Neural progenitor cell (in vitro differentiated cells): ENCODE results near the gene ADAP2. TPM values are rescaled to one million over a fixed set of nuclear protein-coding genes. Genes with fewer than 3 reads are reported as not detected.

Experiments
- DNase-seq: peaks from one replicate; pipeline ENCODE4 v3.0.0-alpha.2; 2016; ENCODE audit warnings: low spot score
- H2AFZ ChIP-seq: fragments of 200-600 bp; sonication (generic); replicated peaks from 2 replicates; pipeline ENCODE4 v1.6.1; 2016; ENCODE audit warnings: antibody characterized with exemption
- H3F3A ChIP-seq: fragments of 200-600 bp; sonication (generic); 2 replicates; pipeline ENCODE4 v1.6.1; 2016; ENCODE audit warnings: antibody characterized with exemption, low read depth
- H3K27ac ChIP-seq: fragments of 200-600 bp; sonication (generic); 2 replicates; pipeline ENCODE4 v1.5.1; 2016; ENCODE audit warnings: mild to moderate bottlenecking
- H3K27me3 ChIP-seq: fragments of 200-600 bp; sonication (generic); 2 replicates; pipeline ENCODE4 v1.6.1; 2016; ENCODE audit warnings: mild to moderate bottlenecking, moderate library complexity
- H3K36me3 ChIP-seq: fragments of 200-600 bp; sonication (generic); 2 replicates; pipeline ENCODE4 v1.5.1; 2016
- H3K4me1 ChIP-seq: fragments of 200-600 bp; sonication (generic); 2 replicates; pipeline ENCODE4 v1.6.1; 2016; ENCODE audit warnings: mixed run types
- H3K4me2 ChIP-seq: fragments of 200-600 bp; sonication (generic); 2 replicates; pipeline ENCODE4 v1.6.1; 2016
- H3K4me3 ChIP-seq: fragments of 200-600 bp; sonication (generic); 2 replicates; pipeline ENCODE4 v1.5.1; 2016
- H3K79me2 ChIP-seq: fragments of 200-600 bp; sonication (generic); 2 replicates; pipeline ENCODE4 v1.6.1; 2016; ENCODE audit warnings: low read depth
- H3K9ac ChIP-seq: fragments of 200-600 bp; sonication (generic); 2 replicates; pipeline ENCODE4 v1.6.1; 2016
- H3K9me3 ChIP-seq: fragments of 200-600 bp; sonication (generic); 2 replicates; pipeline ENCODE4 v1.5.1; 2016; ENCODE audit warnings: low read depth
- H4K20me1 ChIP-seq: fragments of 200-600 bp; sonication (generic); 2 replicates; pipeline ENCODE4 v1.6.1; 2016; ENCODE audit warnings: low read depth
- H3K27ac Mint-ChIP-seq: 3 replicates; pipeline ENCODE4 v1.8.0; 2021; ENCODE audit warnings: mixed read lengths
- H3K27me3 Mint-ChIP-seq: 2 replicates; pipeline ENCODE4 v1.8.0; 2022; ENCODE audit warnings: low read depth, mild to moderate bottlenecking, inconsistent platforms, moderate library complexity, mixed read lengths; ENCODE audit not compliant: insufficient read depth
- H3K36me3 Mint-ChIP-seq: 3 replicates; pipeline ENCODE4 v1.8.0; 2021; ENCODE audit warnings: mixed read lengths
- H3K4me1 Mint-ChIP-seq: 3 replicates; pipeline ENCODE4 v1.8.0; 2021; ENCODE audit warnings: mixed read lengths
- H3K4me3 Mint-ChIP-seq: 3 replicates; pipeline ENCODE4 v1.8.0; 2021; ENCODE audit warnings: mild to moderate bottlenecking, moderate library complexity, mixed read lengths
- H3K9me3 Mint-ChIP-seq: 3 replicates; pipeline ENCODE4 v1.8.0; 2020; ENCODE audit warnings: mixed read lengths
- EZH2 ChIP-seq: fragments of 200-600 bp; sonication (generic); IDR thresholded peaks from 2 replicates; pipeline ENCODE4 v1.6.1; 2017; ENCODE audit warnings: antibody characterized with exemption, mild to moderate bottlenecking, moderate library complexity
- EZH2phosphoT487 ChIP-seq: fragments of 200-600 bp; sonication (generic); IDR thresholded peaks from 2 replicates; pipeline ENCODE4 v1.6.1; 2017; ENCODE audit warnings: antibody characterized with exemption
- total RNA-seq: library from RNA; depleted of rRNA; stranded (reverse); fragments of >200 nt; gene quantifications from 2 replicates; pipeline ENCODE4 v1.2.3, GENCODE V29; 2015; ENCODE audit warnings: low replicate concordance
- TF ChIP-seq, protein P1 (sequence below): fragments of 200-600 bp; sonication (generic); IDR thresholded peaks from 2 replicates; pipeline ENCODE4 v1.5.1; 2017; ENCODE audit warnings: antibody characterized with exemption, mild to moderate bottlenecking

ADAP2 gene
- total RNA-seq, 1 donor from 2014 or later = 0.99 TPM

DNA sequence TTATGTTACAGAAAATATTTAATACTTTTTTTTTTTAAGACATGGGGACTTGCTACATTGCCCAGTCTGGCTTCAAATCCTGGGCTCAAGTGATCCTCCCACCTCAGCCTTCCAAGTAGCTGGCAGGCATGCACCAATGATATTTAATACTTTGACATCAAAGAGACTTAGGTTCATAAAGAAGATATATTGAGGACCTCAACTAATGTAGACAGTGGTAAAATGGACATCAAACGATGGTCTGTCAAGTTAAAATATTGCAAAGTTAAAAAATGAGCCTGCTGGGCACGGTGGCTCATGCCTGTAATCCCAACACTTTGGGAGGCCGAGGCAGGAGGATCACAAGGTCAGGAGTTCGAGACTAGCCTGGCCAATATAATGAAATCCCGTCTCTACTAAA lies 24.4 kb upstream of the ADAP2 start:
- Histone ChIP-seq H3K79me2 (peaks cover 10% of the 10 kb centered on the region), H3F3A (peaks cover 45% of the 10 kb centered on the region), H2AFZ (no peak overlapping the region), H3K27me3 (no peaks in the 10 kb centered on the region), H3K27ac (no peak overlapping the region), H3K9ac (no peak overlapping the region), H3K4me3 (no peak overlapping the region), H3K36me3 (peaks cover 23% of the 10 kb centered on the region), H4K20me1 (peaks cover 4% of the 10 kb centered on the region), H3K4me1 (no peaks in the 10 kb centered on the region), H3K4me2 (no peak overlapping the region), H3K9me3 (no peaks in the 10 kb centered on the region)
- TF ChIP-seq EZH2phosphoT487 (no peak), EZH2 (no peak)
- TF ChIP-seq, protein P1, sequence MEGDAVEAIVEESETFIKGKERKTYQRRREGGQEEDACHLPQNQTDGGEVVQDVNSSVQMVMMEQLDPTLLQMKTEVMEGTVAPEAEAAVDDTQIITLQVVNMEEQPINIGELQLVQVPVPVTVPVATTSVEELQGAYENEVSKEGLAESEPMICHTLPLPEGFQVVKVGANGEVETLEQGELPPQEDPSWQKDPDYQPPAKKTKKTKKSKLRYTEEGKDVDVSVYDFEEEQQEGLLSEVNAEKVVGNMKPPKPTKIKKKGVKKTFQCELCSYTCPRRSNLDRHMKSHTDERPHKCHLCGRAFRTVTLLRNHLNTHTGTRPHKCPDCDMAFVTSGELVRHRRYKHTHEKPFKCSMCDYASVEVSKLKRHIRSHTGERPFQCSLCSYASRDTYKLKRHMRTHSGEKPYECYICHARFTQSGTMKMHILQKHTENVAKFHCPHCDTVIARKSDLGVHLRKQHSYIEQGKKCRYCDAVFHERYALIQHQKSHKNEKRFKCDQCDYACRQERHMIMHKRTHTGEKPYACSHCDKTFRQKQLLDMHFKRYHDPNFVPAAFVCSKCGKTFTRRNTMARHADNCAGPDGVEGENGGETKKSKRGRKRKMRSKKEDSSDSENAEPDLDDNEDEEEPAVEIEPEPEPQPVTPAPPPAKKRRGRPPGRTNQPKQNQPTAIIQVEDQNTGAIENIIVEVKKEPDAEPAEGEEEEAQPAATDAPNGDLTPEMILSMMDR = no peak
- no peaks in the 10 kb centered on the region for H3K9me3 Mint-ChIP-seq
- peaks cover 5% of the 10 kb centered on the region for H3K36me3 Mint-ChIP-seq
- H3K27me3 Mint-ChIP-seq = peaks cover 4% of the 10 kb centered on the region
- H3K4me3 Mint-ChIP-seq = no peak overlapping the region
- H3K27ac Mint-ChIP-seq = no peak overlapping the region
- H3K4me1 Mint-ChIP-seq = no peaks in the 10 kb centered on the region
- no peak for DNase-seq

DNA sequence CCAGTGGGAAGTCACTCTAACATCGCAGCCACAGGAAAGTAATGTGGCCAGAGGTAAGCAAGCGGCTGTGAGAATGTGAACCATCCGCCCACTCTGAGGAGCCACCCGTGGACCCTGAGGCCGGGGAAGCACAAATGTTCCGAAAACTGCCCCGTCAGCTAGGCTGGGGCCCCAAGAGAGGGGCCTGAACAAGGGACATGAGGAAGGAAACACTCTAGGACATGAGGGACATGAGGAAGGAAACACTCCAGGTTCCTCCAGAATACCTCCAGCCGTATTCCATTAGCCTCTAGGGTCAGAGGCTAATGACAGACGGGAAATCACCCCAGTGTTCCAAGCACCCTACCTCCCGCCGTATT lies 16.0 kb upstream of the ADAP2 start:
- H3K27me3 ChIP-seq = no peaks in the 10 kb centered on the region
- TF ChIP-seq, protein P1 = no peak
- TF ChIP-seq EZH2 (no peak), EZH2phosphoT487 (no peak)
- H3K4me1 ChIP-seq = peaks cover 8% of the 10 kb centered on the region
- peaks cover 2% of the 10 kb centered on the region for H3K36me3 Mint-ChIP-seq
- H3K27ac Mint-ChIP-seq = peak overlapping the region; percentile 80
- no peaks in the 10 kb centered on the region for H3K36me3 ChIP-seq
- H3K9me3 ChIP-seq = no peaks in the 10 kb centered on the region
- no peaks in the 10 kb centered on the region for H3K9me3 Mint-ChIP-seq
- H3K4me1 Mint-ChIP-seq = peaks cover 13% of the 10 kb centered on the region
- H3K4me3 Mint-ChIP-seq = peak overlapping the region; percentile 97
- peaks cover 18% of the 10 kb centered on the region for H3F3A ChIP-seq
- no peak overlapping the region for H3K27ac ChIP-seq
- H2AFZ ChIP-seq = peak overlapping the region; percentile 99
- no peak for DNase-seq
- no peaks in the 10 kb centered on the region for H4K20me1 ChIP-seq
- H3K27me3 Mint-ChIP-seq = peaks cover 2% of the 10 kb centered on the region
- peaks cover 39% of the 10 kb centered on the region for H3K79me2 ChIP-seq
- H3K4me3 ChIP-seq = peak overlapping the region; percentile 82
- peak overlapping the region; percentile 64 for H3K9ac ChIP-seq
- peak overlapping the region; percentile 91 for H3K4me2 ChIP-seq

DNA sequence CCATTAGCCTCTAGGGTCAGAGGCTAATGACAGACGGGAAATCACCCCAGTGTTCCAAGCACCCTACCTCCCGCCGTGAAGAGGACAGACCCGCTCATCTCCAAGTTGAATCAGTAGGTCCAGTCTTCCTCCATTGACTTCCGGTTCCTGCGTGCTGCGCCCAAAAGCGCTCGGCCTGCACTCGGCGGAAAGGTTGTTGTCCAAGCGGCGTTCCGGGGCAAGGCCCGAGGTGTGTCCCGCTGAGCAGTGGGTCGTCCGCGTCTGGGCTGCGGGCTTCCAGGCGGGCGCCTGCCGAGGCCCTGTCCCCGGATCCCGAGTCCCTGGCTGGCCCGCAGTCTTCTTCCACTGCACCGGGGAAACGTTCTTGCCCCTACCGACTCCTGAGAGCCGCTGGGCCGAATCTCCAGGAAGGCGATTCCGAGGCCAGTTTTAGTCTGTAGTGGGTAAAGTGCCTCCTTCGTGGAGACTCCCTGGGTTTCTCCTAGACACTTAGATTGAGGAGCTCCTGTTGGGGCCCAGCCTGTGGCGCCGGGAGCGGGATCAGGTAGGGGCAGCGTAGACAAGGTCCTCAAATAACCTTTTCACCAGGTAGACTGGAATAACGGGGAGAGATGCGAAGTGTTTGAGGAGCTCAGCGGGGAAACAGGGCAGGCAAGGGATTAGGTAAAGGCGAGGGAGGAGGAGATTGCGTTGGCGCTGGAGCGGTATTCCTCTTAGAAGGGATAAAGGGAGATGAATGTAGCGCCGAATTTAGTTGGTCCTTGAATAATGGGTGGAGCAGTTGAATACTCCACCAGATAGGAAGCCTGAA lies 15.4 kb upstream of the ADAP2 start, which contains the start of gene TEFM:
TEFM (minus strand) TSS at position 138 of the 811 bp plus-strand sequence; CDS start at position 98, 40 bp downstream.
- Histone ChIP-seq H3K9ac (peak within 1 kb of the TSS; percentile 64), H3K4me2 (peak within 1 kb of the TSS; percentile 91), H3K79me2 (peaks cover 37% of the 10 kb centered on the region), H3F3A (peaks cover 14% of the 10 kb centered on the region), H3K36me3 (no peaks in the 10 kb centered on the region), H2AFZ (peak within 1 kb of the TSS; percentile 99), H3K27me3 (no peaks in the 10 kb centered on the region), H3K27ac (no peak within 1 kb of the TSS), H3K9me3 (no peaks in the 10 kb centered on the region), H3K4me3 (peak within 1 kb of the TSS; percentile 82), H3K4me1 (peaks cover 8% of the 10 kb centered on the region), H4K20me1 (no peaks in the 10 kb centered on the region)
- Mint-ChIP-seq H3K27ac (peak within 1 kb of the TSS; percentile 98), H3K4me1 (peaks cover 13% of the 10 kb centered on the region), H3K9me3 (no peaks in the 10 kb centered on the region), H3K36me3 (peaks cover 2% of the 10 kb centered on the region), H3K27me3 (peaks cover 3% of the 10 kb centered on the region), H3K4me3 (peak within 1 kb of the TSS; percentile 97)
- peak; percentile 92 for DNase-seq
- no peak for TF ChIP-seq EZH2phosphoT487
- TF ChIP-seq, protein P1 = no peak
- no peak for TF ChIP-seq EZH2
